Spleen (tissue), 11 donors: ENCODE results near the gene SMIM29. TPM values are rescaled to one million over a fixed set of nuclear protein-coding genes. Genes with fewer than 3 reads are reported as not detected.

Experiments used
- DNase-seq: peaks from one replicate; pipeline ENCODE4 v3.0.0-alpha.2; 2020
- H3K27ac ChIP-seq, 8 donors: fragments of 200-600 bp; sonication (generic) in 7 of 8; 1 replicate in 4 of 8; 2 replicates in 4 of 8; pipeline versions ENCODE4 v1.5.0 to v1.8.0; 2016 to 2021; ENCODE audit warnings: inconsistent platforms in 4 of 8, mild to moderate bottlenecking in 4 of 8, moderate library complexity in 1 of 8
- H3K27me3 ChIP-seq, 7 donors: fragments of 200-600 bp; sonication (generic) in 6 of 7; replicated peaks in 1 of 7; 1 replicate in 4 of 7; 2 replicates in 3 of 7; pipeline versions ENCODE4 v1.5.0 to v1.8.0; 2016 to 2021; ENCODE audit warnings: inconsistent platforms in 3 of 7, mild to moderate bottlenecking in 1 of 7
- H3K36me3 ChIP-seq, 6 donors: fragments of 200-600 bp; sonication (generic) in 5 of 6; 1 replicate in 4 of 6; 2 replicates in 2 of 6; pipeline versions ENCODE4 v1.5.0 to v1.8.0; 2016 to 2021; ENCODE audit warnings: inconsistent platforms in 2 of 6
- H3K4me1 ChIP-seq, 6 donors: fragments of 200-600 bp; sonication (generic) in 5 of 6; 1 replicate in 3 of 6; 2 replicates in 3 of 6; pipeline versions ENCODE4 v1.5.0 to v1.8.0; 2016 to 2021; ENCODE audit warnings: inconsistent platforms in 3 of 6
- H3K4me3 ChIP-seq, 8 donors: fragments of 200-600 bp; sonication (generic) in 7 of 8; 1 replicate in 4 of 8; 2 replicates in 4 of 8; pipeline versions ENCODE4 v1.5.0 to v1.8.0; 2016 to 2021; ENCODE audit warnings: inconsistent platforms in 4 of 8, mild to moderate bottlenecking in 4 of 8, moderate library complexity in 2 of 8
- H3K9me3 ChIP-seq, 8 donors: fragments of 200-600 bp; sonication (generic) in 7 of 8; 1 replicate in 4 of 8; 2 replicates in 4 of 8; pipeline versions ENCODE4 v1.5.0 to v1.8.0; 2016 to 2021; ENCODE audit warnings: inconsistent platforms in 4 of 8
- POLR2A ChIP-seq, 3 donors: fragments of 450-650 bp; IDR thresholded peaks; one replicate each; pipeline ENCODE4 v1.5.1; 2017; ENCODE audit warnings: antibody characterized with exemption in 3 of 3, mild to moderate bottlenecking in 1 of 3
- POLR2AphosphoS5 ChIP-seq, 3 donors: sonication (generic); formaldehyde crosslinking; IDR thresholded peaks; one replicate each; pipeline ENCODE4 v1.5.1; 2017; ENCODE audit warnings: antibody characterized with exemption in 3 of 3
- WGBS, 5 donors: extraction: QIAGEN DNeasy Blood & Tissue Kit in 3 of 5; methylation state at CpG; one replicate each; pipeline versions ENCODE4 v1.1.5 to v1.1.7; 2013 to 2018; 5-methylcytosine and 5-hydroxymethylcytosine counted together
- intact Hi-C: fragments of 100-400 bp; cut with DNase I; formaldehyde crosslinking; loops from one replicate; pipeline ENCODE4 v1.15.0; 2023; ENCODE audit warnings: low total_unique reads
- polyA plus RNA-seq, 3 donors: library from polyadenylated mRNA; stranded (reverse); fragments of 200-250 nt; gene quantifications; one replicate each; pipeline ENCODE4 v1.2.1, GENCODE V29; 2013
- total RNA-seq, 7 donors: library from RNA; depleted of rRNA in 3 of 7; stranded (reverse); fragments of >200 nt in 3 of 7; fragmentation: NEBNext Ultra II Directional in 4 of 7; extraction: Animal tissue kit (Norgen Biotek cat#: 25700) in 4 of 7; gene quantifications; one replicate each; pipeline versions ENCODE4 v1.1.0 to v1.2.1, GENCODE V29; 2016 to 2021
- TF ChIP-seq, protein P1 (sequence below), 11 experiments: fragments of 200-600 bp in 7 of 11; fragments of 450-650 bp in 4 of 11; sonication (generic) in 4 of 11; IDR thresholded peaks in 8 of 11; conservative IDR thresholded peaks in 3 of 11; 1 replicate in 7 of 11; 2 replicates in 4 of 11; pipeline versions ENCODE4 v1.4.0 to v1.8.0; 2016 to 2021; ENCODE audit warnings: antibody characterized with exemption in 11 of 11, inconsistent platforms in 4 of 11, mild to moderate bottlenecking in 1 of 11
- donor health status: healthy with polysubstance abuse.
- donor health status: DM: no; HTN: no; CAD: no; lungs with moderate emphysema.
- donor health status: DM: no; HTN: no; CAD: no.
- donor health status: Bipolar disorder and iron deficiency.
- donor health status: healthy.
- donor health status: DM: no; HTN: no; CAD: no.
- donor health status: DM: yes; HTN: yes; CAD: no.

Gene SMIM29
- total and polyA plus RNA-seq, 10 donors, result 24.7 to 73.7 (median 36.4) TPM

DNA sequence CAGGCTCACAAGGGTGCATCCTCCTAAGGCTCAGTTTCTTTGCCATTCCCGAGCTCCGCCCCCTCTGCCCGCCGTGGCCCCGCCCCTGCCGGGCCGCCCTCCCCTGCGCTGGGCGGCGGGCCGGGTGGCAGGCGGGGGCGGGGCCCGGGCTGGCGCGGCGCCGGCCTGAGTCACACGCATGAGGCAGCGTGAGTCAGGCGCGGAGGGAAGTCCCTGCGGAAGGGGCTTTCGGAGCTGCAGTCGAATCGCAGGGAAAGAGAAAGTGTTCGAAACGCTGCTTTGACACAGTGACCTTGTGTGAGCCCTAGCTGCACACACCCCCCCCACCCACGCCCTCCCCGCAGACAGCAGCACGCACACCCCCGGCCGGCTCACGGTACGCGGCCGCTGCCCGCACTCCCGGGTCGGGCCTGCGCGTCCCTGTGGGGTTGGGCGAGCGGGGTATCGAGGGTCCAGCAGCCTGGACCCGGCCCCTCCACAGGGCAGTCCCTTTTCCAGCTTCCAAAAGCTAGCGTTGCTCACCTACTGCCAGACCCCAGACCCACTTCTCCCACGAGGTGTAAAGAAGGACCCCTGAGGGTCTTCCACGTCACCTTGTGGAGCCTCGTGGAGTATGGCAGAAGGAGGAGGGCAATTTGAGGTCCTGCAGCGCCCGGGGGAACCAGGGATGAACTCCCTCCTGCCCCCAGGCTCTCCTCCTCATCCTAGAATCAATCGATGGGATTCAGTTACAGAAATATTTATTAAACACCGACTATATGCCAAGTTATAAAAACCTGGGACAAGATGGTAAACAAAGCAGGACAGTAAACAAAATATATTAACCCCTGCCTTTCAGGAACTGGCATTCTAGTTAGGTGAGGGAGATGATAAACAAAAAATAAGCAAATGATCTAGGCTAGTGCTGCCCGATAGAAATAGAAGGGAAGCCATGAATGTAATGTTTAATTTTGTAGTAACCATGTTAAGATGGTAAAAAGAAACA lies 24.6 kb downstream of the SMIM29 start:
- peak; percentile 88 to 93 (median 92) for TF ChIP-seq POLR2AphosphoS5 (IDR thresholded peaks at IDR 0.05)
- TF ChIP-seq, protein P1, sequence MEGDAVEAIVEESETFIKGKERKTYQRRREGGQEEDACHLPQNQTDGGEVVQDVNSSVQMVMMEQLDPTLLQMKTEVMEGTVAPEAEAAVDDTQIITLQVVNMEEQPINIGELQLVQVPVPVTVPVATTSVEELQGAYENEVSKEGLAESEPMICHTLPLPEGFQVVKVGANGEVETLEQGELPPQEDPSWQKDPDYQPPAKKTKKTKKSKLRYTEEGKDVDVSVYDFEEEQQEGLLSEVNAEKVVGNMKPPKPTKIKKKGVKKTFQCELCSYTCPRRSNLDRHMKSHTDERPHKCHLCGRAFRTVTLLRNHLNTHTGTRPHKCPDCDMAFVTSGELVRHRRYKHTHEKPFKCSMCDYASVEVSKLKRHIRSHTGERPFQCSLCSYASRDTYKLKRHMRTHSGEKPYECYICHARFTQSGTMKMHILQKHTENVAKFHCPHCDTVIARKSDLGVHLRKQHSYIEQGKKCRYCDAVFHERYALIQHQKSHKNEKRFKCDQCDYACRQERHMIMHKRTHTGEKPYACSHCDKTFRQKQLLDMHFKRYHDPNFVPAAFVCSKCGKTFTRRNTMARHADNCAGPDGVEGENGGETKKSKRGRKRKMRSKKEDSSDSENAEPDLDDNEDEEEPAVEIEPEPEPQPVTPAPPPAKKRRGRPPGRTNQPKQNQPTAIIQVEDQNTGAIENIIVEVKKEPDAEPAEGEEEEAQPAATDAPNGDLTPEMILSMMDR (IDR thresholded peaks at IDR 0.05 in 8 of 11, conservative IDR thresholded peaks at IDR 0.05 in 3 of 11), result no peak
- peak in 2 of 3 donors; percentile 26 to 73 for TF ChIP-seq POLR2A (IDR thresholded peaks at IDR 0.05)
- no peaks in the 10 kb centered on the region for H3K36me3 ChIP-seq
- H3K27me3 ChIP-seq, result no peaks in the 10 kb centered on the region
- intact Hi-C loops, result no loop called here
- peaks cover 4 to 49% (median 32%) of the 10 kb centered on the region in 6 donors for H3K4me1 ChIP-seq
- peak overlapping the region; percentile 38 to 85 (median 48) for H3K4me3 ChIP-seq
- DNase-seq, result peak; percentile 99
- no peaks in the 10 kb centered on the region for H3K9me3 ChIP-seq
- peak overlapping the region; percentile 90 to 98 (median 96) for H3K27ac ChIP-seq
- 2 to 5% (median 3%) methylated on average over 26 to 55 of the region's 55 CpGs for WGBS, 5 donors

GRCh38 chr6:34223381-34223955 lies 25.3 kb downstream of the SMIM29 start:
- WGBS, 5 donors, result 45 to 64% (median 53%) methylated on average over 16 of the region's 16 CpGs
- no peaks in the 10 kb centered on the region for H3K9me3 ChIP-seq
- H3K36me3 ChIP-seq, result no peaks in the 10 kb centered on the region
- H3K27ac ChIP-seq, result peak overlapping the region in 7 of 8 donors; percentile 95 to 98 (median 97)
- TF ChIP-seq POLR2AphosphoS5 (IDR thresholded peaks at IDR 0.05), result no peak
- TF ChIP-seq, protein P1 (IDR thresholded peaks at IDR 0.05 in 8 of 11, conservative IDR thresholded peaks at IDR 0.05 in 3 of 11), result no peak
- no peak for TF ChIP-seq POLR2A (IDR thresholded peaks at IDR 0.05)
- H3K4me1 ChIP-seq, result peaks cover 4 to 49% (median 32%) of the 10 kb centered on the region in 6 donors
- intact Hi-C loops, result no loop called here
- peak overlapping the region in 3 of 8 donors; percentile 18 to 85 (median 60) for H3K4me3 ChIP-seq
- H3K27me3 ChIP-seq, result no peaks in the 10 kb centered on the region
- peak; percentile 84 for DNase-seq

GRCh38 chr6:34218691-34219090 lies 30.1 kb downstream of the SMIM29 start:
- intact Hi-C loops, result no loop called here
- Histone ChIP-seq H3K27me3 (no peaks in the 10 kb centered on the region), H3K36me3 (no peaks in the 10 kb centered on the region), H3K4me3 (no peak overlapping the region), H3K9me3 (no peaks in the 10 kb centered on the region), H3K27ac (no peak overlapping the region), H3K4me1 (peaks cover 0 to 14% (median 7%) of the 10 kb centered on the region in 6 donors)
- no peak for TF ChIP-seq POLR2AphosphoS5 (IDR thresholded peaks at IDR 0.05)
- TF ChIP-seq, protein P1 (IDR thresholded peaks at IDR 0.05 in 8 of 11, conservative IDR thresholded peaks at IDR 0.05 in 3 of 11), result no peak
- no peak for TF ChIP-seq POLR2A (IDR thresholded peaks at IDR 0.05)
- DNase-seq, result no peak
- WGBS, 5 donors, result 43 to 64% (median 62%) methylated on average over 2 of the region's 2 CpGs

DNA sequence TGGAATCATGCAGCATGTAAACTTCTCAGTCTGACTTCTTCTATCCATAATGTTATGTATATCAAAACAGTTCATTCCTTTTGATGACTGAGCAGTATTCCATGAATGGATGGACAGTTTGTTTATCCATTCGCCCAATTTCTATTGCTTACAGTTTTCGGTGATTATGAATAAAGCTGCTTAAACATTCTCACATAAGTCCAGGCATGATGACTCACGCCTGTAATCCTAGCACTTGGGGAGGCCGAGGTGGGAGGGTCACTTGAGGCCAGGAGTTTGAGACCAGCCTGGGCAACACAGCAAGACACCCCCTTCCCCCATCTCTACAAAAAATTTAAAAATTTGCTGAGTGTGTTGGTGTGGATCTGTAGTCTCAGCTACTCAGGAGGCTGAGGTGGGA lies 35.0 kb downstream of the SMIM29 start:
- no peak overlapping the region for H3K27ac ChIP-seq
- H3K4me1 ChIP-seq, result no peaks in the 10 kb centered on the region
- H3K36me3 ChIP-seq, result no peaks in the 10 kb centered on the region
- intact Hi-C loops, result no loop called here
- H3K9me3 ChIP-seq, result no peaks in the 10 kb centered on the region
- H3K4me3 ChIP-seq, result no peak overlapping the region
- 90 to 94% (median 93%) methylated on average over 4 of the region's 4 CpGs for WGBS, 5 donors
- DNase-seq, result peak; percentile 12
- no peaks in the 10 kb centered on the region for H3K27me3 ChIP-seq
- TF ChIP-seq, protein P1 (IDR thresholded peaks at IDR 0.05 in 8 of 11, conservative IDR thresholded peaks at IDR 0.05 in 3 of 11), result no peak
- TF ChIP-seq POLR2A (IDR thresholded peaks at IDR 0.05), result no peak
- no peak for TF ChIP-seq POLR2AphosphoS5 (IDR thresholded peaks at IDR 0.05)
